ENCODE results near the gene CREBL2. TPM values are rescaled to one million over a fixed set of nuclear protein-coding genes. Genes with fewer than 3 reads are reported as not detected.

The CREBL2 gene
- total RNA-seq, 3 donors from 2014 or later: 55.7 to 87.4 (median 84.2) TPM

GRCh38 chr12:12669020-12669419 lies 57.3 kb downstream of the CREBL2 start:
- H3K27ac ChIP-seq: no peak overlapping the region
- H3K4me3 ChIP-seq: no peak overlapping the region
- no peak for DNase-seq (ENCODE audit: low spot score in 2 of 2)
- H3K9me3 ChIP-seq: no peaks in the 10 kb centered on the region
- H3K36me3 ChIP-seq: no peaks in the 10 kb centered on the region
- H3K27me3 ChIP-seq: no peaks in the 10 kb centered on the region
- intact Hi-C loops (cut with DNase I; ENCODE audit: low total_unique reads): no loop called here
- no peak for TF ChIP-seq POLR2A (IDR thresholded peaks at IDR 0.05)
- no peaks in the 10 kb centered on the region for H3K4me1 ChIP-seq

GRCh38 chr12:12671850-12672660 lies 60.4 kb downstream of the CREBL2 start:
- no peaks in the 10 kb centered on the region for H3K4me1 ChIP-seq
- no peaks in the 10 kb centered on the region for H3K9me3 ChIP-seq
- no peaks in the 10 kb centered on the region for H3K27me3 ChIP-seq
- no peak overlapping the region for H3K27ac ChIP-seq
- no peak overlapping the region for H3K4me3 ChIP-seq
- no peak for DNase-seq (ENCODE audit: low spot score in 2 of 2)
- H3K36me3 ChIP-seq: no peaks in the 10 kb centered on the region
- TF ChIP-seq POLR2AphosphoS5 (IDR thresholded peaks at IDR 0.05) (no peak), POLR2A (IDR thresholded peaks at IDR 0.05) (no peak)
- intact Hi-C loops (cut with DNase I; ENCODE audit: low total_unique reads): no loop called here

GRCh38 chr12:12673296-12673695 lies 61.6 kb downstream of the CREBL2 start:
- DNase-seq (ENCODE audit: low spot score in 2 of 2): no peak
- Histone ChIP-seq H3K27me3 (no peaks in the 10 kb centered on the region), H3K4me1 (no peaks in the 10 kb centered on the region), H3K36me3 (no peaks in the 10 kb centered on the region), H3K4me3 (no peak overlapping the region), H3K9me3 (no peaks in the 10 kb centered on the region), H3K27ac (no peak overlapping the region)
- TF ChIP-seq CTCF (IDR thresholded peaks at IDR 0.05) (no peak), POLR2AphosphoS5 (IDR thresholded peaks at IDR 0.05) (no peak), POLR2A (IDR thresholded peaks at IDR 0.05) (no peak)
- intact Hi-C loops (cut with DNase I; ENCODE audit: low total_unique reads): no loop called here

- no peaks in the 10 kb centered on the region for H3K9me3 ChIP-seq
- no peaks in the 10 kb centered on the region for H3K27me3 ChIP-seq
- H3K4me3 ChIP-seq: no peak overlapping the region
- no peak for DNase-seq (ENCODE audit: low spot score in 2 of 2)
- no peaks in the 10 kb centered on the region for H3K4me1 ChIP-seq
- intact Hi-C loops (cut with DNase I; ENCODE audit: low total_unique reads): no loop called here
- no peaks in the 10 kb centered on the region for H3K36me3 ChIP-seq
- no peak overlapping the region for H3K27ac ChIP-seq
- TF ChIP-seq POLR2A (IDR thresholded peaks at IDR 0.05): no peak
- no peak for TF ChIP-seq CTCF (IDR thresholded peaks at IDR 0.05)
- TF ChIP-seq POLR2AphosphoS5 (IDR thresholded peaks at IDR 0.05): no peak
Observed at GRCh38 chr12:12676605-12677004, 64.9 kb downstream of the CREBL2 start.

GRCh38 chr12:12681061-12681765 lies 69.5 kb downstream of the CREBL2 start:
- no peaks in the 10 kb centered on the region for H3K4me1 ChIP-seq
- no peak for DNase-seq (ENCODE audit: low spot score in 2 of 2)
- TF ChIP-seq CTCF (IDR thresholded peaks at IDR 0.05): no peak
- no peak for TF ChIP-seq POLR2AphosphoS5 (IDR thresholded peaks at IDR 0.05)
- TF ChIP-seq POLR2A (IDR thresholded peaks at IDR 0.05): no peak
- H3K4me3 ChIP-seq: no peak overlapping the region
- no peaks in the 10 kb centered on the region for H3K27me3 ChIP-seq
- intact Hi-C loops (cut with DNase I; ENCODE audit: low total_unique reads): no loop called here
- H3K27ac ChIP-seq: no peak overlapping the region
- no peaks in the 10 kb centered on the region for H3K36me3 ChIP-seq
- H3K9me3 ChIP-seq: no peaks in the 10 kb centered on the region

GRCh38 chr12:12682284-12682683 lies 70.6 kb downstream of the CREBL2 start:
- intact Hi-C loops (cut with DNase I; ENCODE audit: low total_unique reads): no loop called here
- H3K4me3 ChIP-seq: no peak overlapping the region
- TF ChIP-seq CTCF (IDR thresholded peaks at IDR 0.05): no peak
- no peak for TF ChIP-seq POLR2A (IDR thresholded peaks at IDR 0.05)
- TF ChIP-seq POLR2AphosphoS5 (IDR thresholded peaks at IDR 0.05): no peak
- H3K27ac ChIP-seq: no peak overlapping the region
- H3K36me3 ChIP-seq: no peaks in the 10 kb centered on the region
- H3K4me1 ChIP-seq: no peaks in the 10 kb centered on the region
- H3K27me3 ChIP-seq: no peaks in the 10 kb centered on the region
- H3K9me3 ChIP-seq: no peaks in the 10 kb centered on the region
- no peak for DNase-seq (ENCODE audit: low spot score in 2 of 2)

Data from breast epithelium (tissue), 4 donors.